GM13976 (cell line): Measurements from ENCODE around the gene ZNF101.
"Not testable (repeated sequence)": the region's sequence is repeated elsewhere in the genome, so short reads cannot be mapped to it uniquely, and the experiment has no call there.

ENCODE experiments used
- DNase-seq: peaks from one replicate; pipeline ENCODE4 v3.0.0; 2012; ENCODE audit warnings: low spot score
- CTCF ChIP-seq: IDR thresholded peaks from 2 replicates; pipeline ENCODE4 v1.5.1; 2012; ENCODE audit warnings: borderline replicate concordance, mild to moderate bottlenecking; ENCODE audit not compliant: insufficient read depth; ENCODE audit errors: extremely low read depth, missing control alignments, control extremely low read depth
- in situ Hi-C: fragments of 300-500 bp; cut with MboI; formaldehyde crosslinking; loops from one replicate; pipeline ENCODE4 v1.12.0; 2022; ENCODE audit warnings: low sequenced_read_pairs, mixed read lengths, inconsistent platforms; ENCODE audit not compliant: unreplicated experiment

The ZNF101 gene

GRCh38 chr19:19679176-19680073, 10.8 kb downstream of the ZNF101 start:
- no peak for TF ChIP-seq CTCF
- DNase-seq: no peak
- in situ Hi-C loops: no loop called here

- in situ Hi-C loops, DNase-seq: not testable (repeated sequence)
These were observed 17.5 kb downstream of the ZNF101 start for GRCh38 chr19:19686119-19686518.

GRCh38 chr19:19686580-19686979, 17.9 kb downstream of the ZNF101 start:
- no peak for TF ChIP-seq CTCF
- DNase-seq: no peak
- in situ Hi-C loops: no loop called here

- no peak for DNase-seq
- in situ Hi-C loops: no loop called here
- TF ChIP-seq CTCF: no peak
These were observed 18.5 kb downstream of the ZNF101 start for GRCh38 chr19:19687090-19687489.

- DNase-seq, in situ Hi-C loops: not testable (repeated sequence)
These were observed 20.4 kb downstream of the ZNF101 start for GRCh38 chr19:19689023-19689422.

- in situ Hi-C loops: no loop called here
- DNase-seq: no peak
- TF ChIP-seq CTCF: no peak
These were observed 23.0 kb downstream of the ZNF101 start for GRCh38 chr19:19691683-19692082.

- no peak for DNase-seq
- in situ Hi-C loops: no loop called here
- TF ChIP-seq CTCF: no peak
These were observed 27.7 kb downstream of the ZNF101 start for GRCh38 chr19:19696386-19696785.

GRCh38 chr19:19697589-19697988, 28.9 kb downstream of the ZNF101 start:
- in situ Hi-C loops: no loop called here
- no peak for DNase-seq
- no peak for TF ChIP-seq CTCF

GRCh38 chr19:19700493-19700892, 31.9 kb downstream of the ZNF101 start:
- DNase-seq, in situ Hi-C loops: not testable (repeated sequence)
